Muscle layer of duodenum (tissue), 2 donors: ENCODE measurements around the gene SMARCAL1.
"Not testable (repeated sequence)": the region's sequence is repeated elsewhere in the genome, so short reads cannot be mapped to it uniquely, and the experiment has no call there.

Experiments
- H3K27ac ChIP-seq: one replicate; pipeline ENCODE4 v1.7.0; 2013; ENCODE audit warnings: mild to moderate bottlenecking, low read length
- H3K27me3 ChIP-seq: one replicate; pipeline ENCODE4 v1.7.0; 2013; ENCODE audit warnings: low read depth, mild to moderate bottlenecking, control low read depth, low read length
- H3K36me3 ChIP-seq, 2 donors: one replicate each; pipeline ENCODE4 v1.7.0; 2013; ENCODE audit warnings: low read length in 2 of 2, control low read depth in 1 of 2, mild to moderate bottlenecking in 1 of 2; ENCODE audit not compliant: insufficient read depth in 2 of 2, control insufficient read depth in 1 of 2
- H3K4me1 ChIP-seq, 2 donors: one replicate each; pipeline ENCODE4 v1.7.0; 2013; ENCODE audit warnings: low read length in 2 of 2, mild to moderate bottlenecking in 2 of 2, control low read depth in 1 of 2, moderate library complexity in 1 of 2; ENCODE audit not compliant: insufficient read depth in 2 of 2, control insufficient read depth in 1 of 2
- H3K4me3 ChIP-seq, 2 donors: one replicate each; pipeline ENCODE4 v1.7.0; 2013; ENCODE audit warnings: low read length in 2 of 2, low read depth in 1 of 2, mild to moderate bottlenecking in 1 of 2
- H3K9me3 ChIP-seq, 2 donors: one replicate each; pipeline ENCODE4 v1.7.0; 2013; ENCODE audit warnings: low read length in 2 of 2, control low read depth in 1 of 2, mild to moderate bottlenecking in 1 of 2; ENCODE audit not compliant: control insufficient read depth in 1 of 2
- donor health status: healthy.

The SMARCAL1 gene

GRCh38 chr2:216507220-216508160, 95.2 kb downstream of the SMARCAL1 start:
- Histone ChIP-seq H3K27me3 (no peaks in the 10 kb centered on the region), H3K9me3 (no peaks in the 10 kb centered on the region), H3K36me3 (peaks cover 8 to 20% of the 10 kb centered on the region in 2 donors), H3K27ac (no peak overlapping the region), H3K4me3 (no peak overlapping the region), H3K4me1 (peaks cover 0 to 8% of the 10 kb centered on the region in 2 donors)

GRCh38 chr2:216508229-216508628, 95.9 kb downstream of the SMARCAL1 start:
- Histone ChIP-seq H3K27ac (no peak overlapping the region), H3K9me3 (no peaks in the 10 kb centered on the region), H3K36me3 (peaks cover under 1 to 13% of the 10 kb centered on the region in 2 donors), H3K4me3 (no peak overlapping the region), H3K27me3 (no peaks in the 10 kb centered on the region), H3K4me1 (peaks cover 0 to 8% of the 10 kb centered on the region in 2 donors)

DNA sequence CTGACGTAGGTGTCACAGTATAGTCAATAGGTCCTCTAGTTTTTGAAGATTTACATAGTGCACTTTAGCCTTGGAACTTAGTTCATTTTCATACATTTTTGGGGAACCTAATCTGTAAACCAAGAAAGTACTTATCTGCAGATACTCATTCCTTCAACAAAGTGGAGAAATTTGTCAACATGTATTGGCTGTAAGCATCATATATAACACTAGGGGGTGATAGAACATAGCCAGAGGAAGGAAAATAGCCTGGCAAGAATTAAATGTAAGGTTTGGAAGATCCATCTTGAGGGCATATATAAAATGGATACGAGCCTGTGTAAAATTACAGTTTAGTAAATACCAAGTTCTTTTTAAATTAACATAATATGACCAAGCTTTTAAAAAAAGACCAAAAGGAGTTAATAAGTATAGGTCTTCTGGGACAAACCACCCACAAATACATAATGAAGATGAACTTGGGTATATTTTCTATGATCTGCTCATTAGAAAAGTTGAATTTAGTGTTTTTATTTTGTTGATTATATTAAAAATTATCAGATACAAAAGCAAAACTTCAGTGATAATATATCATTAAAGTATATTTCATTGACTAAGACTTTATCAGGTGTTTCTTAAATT, 104.6 kb downstream of the SMARCAL1 start:
- Histone ChIP-seq H3K27me3 (no peaks in the 10 kb centered on the region), H3K27ac (no peak overlapping the region), H3K36me3 (no peaks in the 10 kb centered on the region)

DNA sequence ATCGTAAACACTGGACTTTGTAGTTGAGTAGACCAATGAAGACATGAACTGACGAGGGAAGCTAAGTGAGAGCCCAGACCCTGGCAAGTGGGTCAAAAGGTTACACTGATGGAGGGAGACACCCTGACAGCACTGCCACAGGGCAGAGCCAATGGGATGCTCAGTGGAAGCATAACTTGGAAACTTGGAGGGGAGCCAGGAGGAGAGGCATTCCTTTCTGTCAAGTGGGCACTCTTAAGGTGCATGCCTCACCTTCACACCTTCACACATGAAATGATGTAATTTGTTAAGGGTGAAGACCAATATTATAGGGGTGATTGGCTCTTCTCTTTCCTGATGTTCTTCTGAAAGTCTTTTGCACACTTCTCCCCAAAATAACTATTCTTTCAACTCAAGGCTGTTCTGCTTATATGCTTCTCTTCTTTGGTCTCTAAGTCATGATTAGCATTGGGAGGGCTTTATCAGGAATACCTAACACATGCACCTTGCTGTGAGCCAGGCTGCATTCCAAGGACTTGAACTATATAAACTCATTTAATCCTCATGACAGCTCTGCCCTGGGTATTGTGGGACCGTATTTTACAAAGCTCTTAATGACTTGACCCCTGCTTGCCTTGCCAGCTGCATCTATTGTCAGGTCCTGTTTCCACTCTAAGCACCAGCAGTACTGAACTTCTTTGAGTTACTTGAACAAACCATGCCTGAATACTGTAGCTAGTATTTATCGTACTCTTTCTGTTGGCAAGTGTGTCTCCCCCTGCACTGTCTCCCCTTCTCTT, 105.4 kb downstream of the SMARCAL1 start:
- H3K27ac ChIP-seq = no peak overlapping the region
- no peaks in the 10 kb centered on the region for H3K4me1 ChIP-seq
- H3K9me3 ChIP-seq = no peaks in the 10 kb centered on the region
- no peaks in the 10 kb centered on the region for H3K36me3 ChIP-seq
- no peaks in the 10 kb centered on the region for H3K27me3 ChIP-seq
- no peak overlapping the region for H3K4me3 ChIP-seq

More for the DNA sequence above, 104.6 kb downstream of the SMARCAL1 start:
- H3K9me3 ChIP-seq = no peaks in the 10 kb centered on the region
- no peak overlapping the region for H3K4me3 ChIP-seq
- no peaks in the 10 kb centered on the region for H3K4me1 ChIP-seq

GRCh38 chr2:216518566-216519119, 106.4 kb downstream of the SMARCAL1 start:
- H3K36me3 ChIP-seq, H3K27me3 ChIP-seq, H3K9me3 ChIP-seq, H3K4me1 ChIP-seq, H3K27ac ChIP-seq, H3K4me3 ChIP-seq: not testable (repeated sequence)

- H3K27me3 ChIP-seq = no peaks in the 10 kb centered on the region
Measured at GRCh38 chr2:216519154-216519762, 107.0 kb downstream of the SMARCAL1 start.

GRCh38 chr2:216520112-216520511, 107.8 kb downstream of the SMARCAL1 start:
- H3K4me3 ChIP-seq = no peak overlapping the region
- H3K36me3 ChIP-seq = no peaks in the 10 kb centered on the region
- no peaks in the 10 kb centered on the region for H3K4me1 ChIP-seq
- no peak overlapping the region for H3K27ac ChIP-seq
- no peaks in the 10 kb centered on the region for H3K9me3 ChIP-seq
- H3K27me3 ChIP-seq = no peaks in the 10 kb centered on the region

More at GRCh38 chr2:216519154-216519762, 107.0 kb downstream of the SMARCAL1 start:
- Histone ChIP-seq H3K27ac (no peak overlapping the region), H3K36me3 (no peaks in the 10 kb centered on the region), H3K4me3 (no peak overlapping the region), H3K4me1 (no peaks in the 10 kb centered on the region), H3K9me3 (no peaks in the 10 kb centered on the region)

- H3K4me1 ChIP-seq = no peaks in the 10 kb centered on the region
- no peaks in the 10 kb centered on the region for H3K36me3 ChIP-seq
- no peaks in the 10 kb centered on the region for H3K27me3 ChIP-seq
- H3K27ac ChIP-seq = no peak overlapping the region
- H3K4me3 ChIP-seq = no peak overlapping the region
- H3K9me3 ChIP-seq = no peaks in the 10 kb centered on the region
Measured at GRCh38 chr2:216522892-216523502, 110.7 kb downstream of the SMARCAL1 start.

- Histone ChIP-seq H3K27ac (no peak overlapping the region), H3K4me1 (no peaks in the 10 kb centered on the region), H3K27me3 (no peaks in the 10 kb centered on the region), H3K36me3 (no peaks in the 10 kb centered on the region), H3K4me3 (no peak overlapping the region), H3K9me3 (no peaks in the 10 kb centered on the region)
Measured at GRCh38 chr2:216525972-216526371, 113.7 kb downstream of the SMARCAL1 start.

DNA sequence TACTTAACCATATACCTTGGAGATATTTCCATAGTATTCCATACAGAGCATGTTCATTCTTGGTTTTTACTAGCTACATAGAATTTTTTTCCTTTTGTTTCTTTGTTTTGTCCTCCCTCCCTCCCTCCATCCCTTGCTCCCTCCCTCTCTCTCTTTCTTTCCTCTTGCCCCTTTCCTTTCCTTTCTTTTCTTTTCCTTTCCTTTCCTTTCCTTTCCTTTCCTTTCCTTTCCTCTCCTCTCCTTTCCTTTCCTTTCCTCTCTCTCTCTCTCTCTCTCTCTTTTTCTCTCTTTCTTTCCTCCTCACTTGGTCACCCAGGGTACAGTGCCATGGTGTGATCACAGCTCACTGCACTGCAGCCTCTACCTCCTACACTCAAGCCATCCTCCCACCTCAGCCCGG, 114.7 kb downstream of the SMARCAL1 start:
- Histone ChIP-seq H3K27ac (no peak overlapping the region), H3K36me3 (no peaks in the 10 kb centered on the region), H3K4me1 (no peaks in the 10 kb centered on the region), H3K9me3 (no peaks in the 10 kb centered on the region), H3K4me3 (no peak overlapping the region), H3K27me3 (no peaks in the 10 kb centered on the region)
